AG04450 (cell line): ENCODE data around the gene SETMAR. TPM values are rescaled to one million over a fixed set of nuclear protein-coding genes. Genes with fewer than 3 reads are reported as not detected.
"Not testable (repeated sequence)": the region's sequence is repeated elsewhere in the genome, so short reads cannot be mapped to it uniquely, and the experiment has no call there.

Experiments
- CTCF ChIA-PET: fragments of 300-600, 350-600 bp; formaldehyde crosslinking; extraction: SDS; loops from one replicate; lab custom pipeline; 2022; ENCODE audit warnings: antibody characterized with exemption, inconsistent platforms; lab: Charles Lee
- POLR2A ChIA-PET: fragments of 350-600 bp; formaldehyde crosslinking; extraction: SDS; loops from one replicate; lab custom pipeline; 2021; ENCODE audit warnings: antibody characterized with exemption, inconsistent platforms; lab: Yijun Ruan, JAX
- DNase-seq: peaks from one replicate; pipeline ENCODE4 v3.0.0-alpha.2; 2011; ENCODE audit warnings: low read depth, low spot score
- H3K27ac ChIP-seq: one replicate; pipeline ENCODE4 v1.5.1; 2012; ENCODE audit warnings: low read depth, low read length, control low read depth
- H3K27me3 ChIP-seq: one replicate; pipeline ENCODE4 v1.6.0; 2012; ENCODE audit warnings: low read length; ENCODE audit not compliant: control insufficient read depth, insufficient read depth
- H3K4me3 ChIP-seq: 2 replicates; pipeline ENCODE4 v1.5.1; 2011; ENCODE audit warnings: mild to moderate bottlenecking, low read depth, low read length, control low read depth
- H3K9me3 ChIP-seq: 2 replicates; pipeline ENCODE4 v1.5.1; 2012; ENCODE audit warnings: low read length; ENCODE audit not compliant: control insufficient read depth, insufficient read depth
- polyA plus RNA-seq: library from polyadenylated mRNA; depleted of rRNA; stranded (reverse); fragments of >200 nt; gene quantifications from 2 replicates; pipeline ENCODE4 v1.2.3, GENCODE V29; 2011
- TF ChIP-seq, protein P1 (sequence below): IDR thresholded peaks from 2 replicates; pipeline ENCODE4 v1.5.1; 2011; ENCODE audit warnings: low read depth, low read length, control low read depth, inconsistent platforms

The SETMAR gene
- polyA plus RNA-seq, 1 experiment: 16.8 TPM

DNA sequence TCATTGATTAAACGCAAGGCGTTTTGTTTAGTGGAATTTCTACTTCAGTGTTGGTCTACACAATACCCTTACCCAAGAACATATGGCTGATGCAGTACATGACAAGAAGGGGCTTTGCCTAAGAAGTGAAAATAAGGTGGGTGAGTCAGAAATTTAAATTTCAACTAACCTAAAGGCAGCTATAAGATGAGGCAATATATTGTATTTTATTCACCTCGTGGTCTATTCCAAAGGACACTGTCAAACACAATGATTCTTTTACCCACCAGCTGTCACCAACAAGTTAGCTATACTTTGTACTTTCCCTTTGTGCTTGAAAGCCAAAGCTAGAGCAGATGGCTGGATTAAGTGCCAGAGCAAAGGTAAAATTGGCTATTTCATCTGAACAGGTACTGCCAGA is 10.9 kb upstream of the SETMAR start:
- CTCF ChIA-PET: interaction anchor here (0.8 to 3.9 kb wide), 5 partner anchors 13 to 1092 kb away, joined by 3 to 74 read pairs (median 5); no protein-coding TSS in a partner anchor
- TF ChIP-seq, protein P1, sequence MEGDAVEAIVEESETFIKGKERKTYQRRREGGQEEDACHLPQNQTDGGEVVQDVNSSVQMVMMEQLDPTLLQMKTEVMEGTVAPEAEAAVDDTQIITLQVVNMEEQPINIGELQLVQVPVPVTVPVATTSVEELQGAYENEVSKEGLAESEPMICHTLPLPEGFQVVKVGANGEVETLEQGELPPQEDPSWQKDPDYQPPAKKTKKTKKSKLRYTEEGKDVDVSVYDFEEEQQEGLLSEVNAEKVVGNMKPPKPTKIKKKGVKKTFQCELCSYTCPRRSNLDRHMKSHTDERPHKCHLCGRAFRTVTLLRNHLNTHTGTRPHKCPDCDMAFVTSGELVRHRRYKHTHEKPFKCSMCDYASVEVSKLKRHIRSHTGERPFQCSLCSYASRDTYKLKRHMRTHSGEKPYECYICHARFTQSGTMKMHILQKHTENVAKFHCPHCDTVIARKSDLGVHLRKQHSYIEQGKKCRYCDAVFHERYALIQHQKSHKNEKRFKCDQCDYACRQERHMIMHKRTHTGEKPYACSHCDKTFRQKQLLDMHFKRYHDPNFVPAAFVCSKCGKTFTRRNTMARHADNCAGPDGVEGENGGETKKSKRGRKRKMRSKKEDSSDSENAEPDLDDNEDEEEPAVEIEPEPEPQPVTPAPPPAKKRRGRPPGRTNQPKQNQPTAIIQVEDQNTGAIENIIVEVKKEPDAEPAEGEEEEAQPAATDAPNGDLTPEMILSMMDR: no peak
- no peaks in the 10 kb centered on the region for H3K9me3 ChIP-seq
- H3K27me3 ChIP-seq: no peaks in the 10 kb centered on the region
- DNase-seq: no peak
- no peak overlapping the region for H3K4me3 ChIP-seq
- H3K27ac ChIP-seq: no peak overlapping the region
- POLR2A ChIA-PET: no interaction called here

DNA sequence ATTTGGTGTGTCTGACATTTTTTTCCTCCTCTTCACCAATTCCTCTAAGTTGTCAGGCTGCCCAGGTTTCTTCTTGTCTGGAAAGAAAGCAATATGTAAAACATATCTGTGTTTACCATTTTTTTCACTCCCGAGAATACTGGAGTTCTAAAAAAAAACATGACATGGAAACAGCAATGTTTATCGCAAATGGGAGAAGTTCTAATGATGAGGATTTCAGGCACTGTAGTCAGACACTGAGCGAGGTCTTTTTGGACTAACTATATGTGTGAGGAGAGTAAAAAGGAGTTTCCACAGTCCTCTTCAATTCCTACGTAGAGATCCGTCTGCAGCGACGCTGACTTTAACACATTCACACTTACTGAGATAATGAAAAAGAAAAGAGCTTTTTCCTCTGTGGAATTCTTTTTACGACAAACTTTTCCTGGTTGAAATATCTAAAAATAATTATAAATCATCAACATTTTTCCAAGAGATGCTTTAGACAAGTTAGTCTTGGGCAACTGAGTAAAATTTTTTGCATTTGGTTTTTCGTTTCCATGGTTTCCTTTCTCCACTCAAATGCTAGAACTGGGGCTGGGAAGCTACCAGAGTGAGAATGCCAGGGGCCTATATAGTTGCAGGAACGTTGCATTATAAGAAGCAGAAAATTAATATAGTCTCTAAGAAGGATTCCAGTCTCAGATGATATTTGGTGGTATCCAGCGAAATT is 8.4 kb upstream of the SETMAR start:
- Histone ChIP-seq H3K9me3 (no peaks in the 10 kb centered on the region), H3K27me3 (no peaks in the 10 kb centered on the region), H3K27ac (no peak overlapping the region), H3K4me3 (no peak overlapping the region)
- DNase-seq: no peak
- CTCF ChIA-PET: interaction anchor here (0.8 to 1.5 kb wide), 4 partner anchors 9 to 1116 kb away, joined by 3 to 5 read pairs (median 3); partner anchors contain the start of gene CRBN
- POLR2A ChIA-PET: no interaction called here
- TF ChIP-seq, protein P1: no peak

DNA sequence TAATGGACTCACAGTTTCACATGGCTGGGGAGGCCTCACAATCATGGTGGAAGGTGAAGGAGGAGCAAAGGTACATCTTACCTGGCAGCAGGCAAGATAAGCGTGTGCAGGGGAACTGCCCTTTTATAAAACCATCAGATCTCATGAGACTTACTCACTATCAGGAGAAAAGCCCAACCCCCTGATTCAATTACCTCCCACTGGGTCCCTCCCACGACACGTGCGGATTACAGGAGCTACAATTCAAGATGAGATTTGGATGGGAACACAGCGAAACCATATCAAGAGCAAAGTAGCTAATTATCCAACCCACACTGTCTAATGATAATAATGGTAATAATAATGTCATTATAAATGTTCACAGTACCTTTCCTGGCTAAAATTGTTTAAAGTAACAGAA is 6.7 kb upstream of the SETMAR start:
- CTCF ChIA-PET: interaction anchor here (0.6 to 3.0 kb wide), 5 partner anchors 10 to 1096 kb away, joined by 4 to 11 read pairs (median 5); no protein-coding TSS in a partner anchor
- POLR2A ChIA-PET: not testable (repeated sequence)

DNA sequence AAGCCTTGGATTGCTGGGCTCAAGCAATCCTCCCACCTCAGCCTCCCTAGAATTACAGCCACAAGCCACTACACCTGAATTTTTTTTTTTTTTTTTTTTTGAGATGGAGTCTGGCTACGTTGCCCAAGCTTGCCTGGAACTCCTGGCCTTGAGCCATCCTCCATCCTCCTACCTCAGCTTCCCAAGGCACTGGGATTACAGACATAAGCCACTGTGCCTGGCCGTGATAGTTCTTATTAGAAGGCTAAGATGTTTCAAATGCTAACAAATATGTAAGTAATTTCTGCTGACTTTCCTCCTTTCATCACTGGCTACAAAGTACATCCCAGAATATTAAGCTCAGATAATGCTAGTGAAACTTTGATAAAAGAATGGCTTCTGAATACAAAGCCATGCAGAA is 5.7 kb upstream of the SETMAR start:
- Histone ChIP-seq H3K27me3 (no peaks in the 10 kb centered on the region), H3K9me3 (no peaks in the 10 kb centered on the region), H3K4me3 (no peak overlapping the region), H3K27ac (no peak overlapping the region)
- ChIA-PET CTCF (interaction anchor here (1.0 to 3.0 kb wide), 6 partner anchors 9 to 1097 kb away, joined by 3 to 11 read pairs (median 6); no protein-coding TSS in a partner anchor), POLR2A (no interaction called here)
- no peak for DNase-seq
- TF ChIP-seq, protein P1: no peak

More for the DNA sequence above, 6.7 kb upstream of the SETMAR start:
- not testable (repeated sequence) for H3K4me3 ChIP-seq, H3K27me3 ChIP-seq, DNase-seq, H3K27ac ChIP-seq, H3K9me3 ChIP-seq

DNA sequence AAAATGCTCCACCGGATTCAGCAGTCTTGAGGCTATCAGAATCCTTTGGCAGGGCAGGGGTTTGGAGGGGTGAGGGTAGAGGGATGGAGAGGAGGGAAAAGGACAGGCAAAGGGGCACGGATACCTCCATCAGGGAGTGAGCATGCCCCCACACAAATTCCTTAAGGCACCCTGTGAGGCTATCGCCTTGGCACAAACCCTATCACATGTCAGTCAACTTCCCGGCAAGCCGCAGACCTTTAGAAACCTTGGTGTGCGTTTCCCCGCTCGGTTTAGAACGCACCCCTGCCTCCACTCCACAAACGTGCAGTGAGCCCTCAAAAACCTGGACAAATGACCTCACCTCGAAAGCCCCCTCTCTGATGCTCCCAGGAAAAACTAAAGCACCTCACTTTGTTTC is 422 bp upstream of the SETMAR start:
- DNase-seq: no peak
- Histone ChIP-seq H3K27ac (no peak overlapping the region), H3K27me3 (no peaks in the 10 kb centered on the region), H3K9me3 (no peaks in the 10 kb centered on the region), H3K4me3 (peak overlapping the region; percentile 84)
- ChIA-PET CTCF (interaction anchor here (1.2 kb wide), 1 partner anchor 31 kb away, joined by 5 read pairs; no protein-coding TSS in a partner anchor), POLR2A (no interaction called here)
- TF ChIP-seq, protein P1: no peak

DNA sequence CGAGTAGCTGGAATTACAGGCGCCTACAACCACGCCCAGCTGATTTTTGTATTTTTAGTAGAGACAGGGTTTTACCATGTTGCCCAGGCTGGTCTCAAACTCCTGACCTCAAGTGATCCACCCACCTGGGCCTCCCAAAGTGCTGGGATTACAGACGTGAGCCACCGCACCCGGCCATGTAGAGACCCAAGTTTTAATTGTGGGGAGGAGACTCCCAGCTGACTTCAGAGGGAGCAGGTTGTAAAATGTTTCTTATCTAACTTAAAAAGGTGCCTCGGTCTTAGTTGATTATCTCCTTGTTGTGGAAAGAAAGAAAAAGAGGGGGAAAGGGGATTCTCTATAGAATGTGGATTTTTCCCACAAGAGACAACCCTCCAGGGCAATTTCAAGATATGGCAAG is 2.0 kb downstream of the SETMAR start:
- CTCF ChIA-PET: interaction anchor here (0.6 to 2.2 kb wide), 2 partner anchors 16 to 329 kb away, joined by 3 to 10 read pairs; no protein-coding TSS in a partner anchor
- H3K9me3 ChIP-seq, POLR2A ChIA-PET, H3K4me3 ChIP-seq, DNase-seq, H3K27ac ChIP-seq, H3K27me3 ChIP-seq: not testable (repeated sequence)
